Iris pigment epithelial cell (primary cell): ENCODE data around the gene PSMG2.
"Not testable (repeated sequence)": the region's sequence is repeated elsewhere in the genome, so short reads cannot be mapped to it uniquely, and the experiment has no call there.

Source experiments
- DNase-seq: peaks from one replicate; pipeline ENCODE4 v3.0.0-alpha.2; 2011; ENCODE audit warnings: low read depth

PSMG2 gene

GRCh38 chr18:12722731-12723130, 19.9 kb downstream of the PSMG2 start:
- DNase-seq = no peak

GRCh38 chr18:12726331-12726730, 23.5 kb downstream of the PSMG2 start:
- DNase-seq = no peak

GRCh38 chr18:12726774-12727550, 24.1 kb downstream of the PSMG2 start:
- peak; percentile 73 for DNase-seq

- no peak for DNase-seq
Measured at GRCh38 chr18:12737243-12737902, 34.5 kb downstream of the PSMG2 start.

DNA sequence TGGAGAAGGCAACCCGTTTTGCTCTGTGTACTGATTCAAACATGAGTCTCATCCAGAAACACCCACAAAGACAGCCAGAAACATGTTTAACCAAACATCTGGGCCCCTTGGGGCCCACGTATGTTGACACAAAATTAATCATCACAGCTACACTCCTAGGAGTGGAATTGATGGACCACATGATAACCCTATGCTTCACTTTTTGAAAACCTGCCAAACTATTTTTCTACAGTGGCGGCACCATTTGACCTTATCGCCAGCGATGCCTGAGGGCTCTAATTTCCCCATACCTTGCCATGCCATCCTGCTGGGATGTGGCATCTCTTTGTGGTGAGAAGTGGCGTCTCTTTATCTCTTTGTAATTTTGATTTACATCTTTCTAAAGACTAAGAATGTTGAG, 38.5 kb downstream of the PSMG2 start:
- peak; percentile 83 for DNase-seq

- peak; percentile 90 for DNase-seq
Measured at GRCh38 chr18:12742453-12742852, 39.6 kb downstream of the PSMG2 start.

GRCh38 chr18:12744103-12744502, 41.3 kb downstream of the PSMG2 start:
- peak; percentile 81 for DNase-seq

GRCh38 chr18:12745095-12745795, 42.4 kb downstream of the PSMG2 start:
- no peak for DNase-seq

DNA sequence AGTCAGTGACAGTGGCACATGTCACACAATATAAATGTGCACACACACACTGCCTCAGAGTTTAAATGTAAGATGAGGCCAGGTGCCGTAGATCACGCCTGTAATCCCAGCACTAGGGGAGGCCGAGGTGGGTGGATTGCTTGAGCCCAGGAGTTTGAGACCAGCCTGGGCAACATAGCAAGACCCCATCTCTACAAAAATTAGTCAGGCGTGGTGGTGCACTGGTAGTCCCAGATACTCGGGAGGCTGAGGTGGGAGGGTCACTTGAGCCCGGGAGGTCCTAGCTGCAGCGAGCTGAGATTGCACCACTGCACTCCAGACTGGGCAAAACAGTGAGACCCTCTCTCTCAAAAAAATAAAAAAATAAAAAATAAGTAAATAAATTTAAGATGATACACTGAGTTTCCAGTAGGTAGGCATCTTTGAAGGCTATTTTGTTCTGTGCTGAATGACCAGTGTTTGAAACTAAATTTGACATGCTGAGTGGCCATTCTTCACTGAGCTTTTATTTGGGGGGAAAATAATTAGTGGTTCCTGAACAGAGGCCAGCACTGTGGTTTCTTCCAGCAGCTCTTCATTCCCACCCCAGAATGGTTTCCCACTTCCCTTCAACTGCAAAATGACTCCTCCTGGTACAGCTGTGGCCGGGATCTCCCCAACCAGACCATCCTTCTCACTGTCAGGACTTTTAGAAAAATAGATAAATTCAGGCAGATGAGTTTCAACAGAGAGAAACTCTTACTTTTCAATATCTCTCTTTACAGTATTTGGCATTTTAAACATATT, 44.9 kb downstream of the PSMG2 start:
- DNase-seq = peak; percentile 37

GRCh38 chr18:12748671-12749070, 45.8 kb downstream of the PSMG2 start:
- DNase-seq = peak; percentile 55

GRCh38 chr18:12749121-12749520, 46.3 kb downstream of the PSMG2 start:
- DNase-seq = no peak

- no peak for DNase-seq
Measured at GRCh38 chr18:12750076-12750714, 47.4 kb downstream of the PSMG2 start.

DNA sequence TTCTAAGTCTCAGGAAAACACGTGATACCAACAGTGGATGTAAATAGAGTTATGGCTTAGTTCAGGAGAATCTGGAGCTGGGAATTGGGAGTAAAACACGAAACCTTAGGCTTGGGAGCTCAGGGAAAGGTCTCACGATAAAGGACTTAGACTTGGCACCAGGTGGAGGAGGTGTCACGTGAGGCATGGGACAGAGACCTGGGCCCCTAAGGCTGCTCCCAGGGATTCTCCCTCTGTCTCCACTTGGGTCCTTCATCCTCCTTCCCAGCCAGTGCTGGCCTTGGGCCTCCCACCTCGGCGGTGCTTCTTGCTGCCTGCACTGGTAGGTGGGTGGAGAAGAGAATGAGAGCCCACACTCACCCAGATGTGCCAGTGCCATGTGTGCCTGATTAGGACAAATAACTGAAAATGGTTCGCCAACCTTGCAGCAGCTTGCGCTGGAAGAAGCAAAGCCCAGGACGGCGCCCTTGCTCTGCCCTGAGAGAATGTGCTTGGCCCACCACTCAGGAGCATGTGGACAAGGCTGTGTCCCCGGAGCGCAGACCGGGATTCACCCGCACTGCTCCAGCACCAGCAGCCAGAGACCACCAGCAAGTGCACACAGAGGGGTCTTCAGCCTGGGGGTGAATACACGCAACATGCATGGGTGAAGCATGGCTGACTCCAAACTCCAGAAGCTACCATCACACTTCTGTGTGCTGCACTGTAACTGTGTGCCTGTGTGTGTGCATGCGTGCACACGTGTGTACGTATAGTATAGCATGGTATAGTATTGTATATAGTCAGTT, 48.1 kb downstream of the PSMG2 start:
- no peak for DNase-seq

DNA sequence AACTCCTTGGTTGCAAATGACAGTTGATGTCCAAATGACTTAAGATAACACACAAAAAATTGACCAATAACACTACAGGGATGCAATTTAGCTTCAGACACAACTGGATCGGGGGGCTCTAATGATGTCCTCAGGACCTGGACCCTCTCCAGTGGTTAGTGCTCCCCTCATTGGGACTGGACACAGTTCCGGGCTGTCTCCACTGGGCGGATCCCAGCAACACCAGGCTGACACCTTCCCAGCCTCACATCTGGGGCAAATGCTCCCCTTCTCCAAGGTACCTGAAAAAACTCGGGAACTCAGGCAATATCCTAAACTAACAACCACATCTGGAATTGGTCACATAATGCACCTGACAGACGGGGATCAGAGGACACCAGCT, 48.7 kb downstream of the PSMG2 start:
- DNase-seq = no peak

DNA sequence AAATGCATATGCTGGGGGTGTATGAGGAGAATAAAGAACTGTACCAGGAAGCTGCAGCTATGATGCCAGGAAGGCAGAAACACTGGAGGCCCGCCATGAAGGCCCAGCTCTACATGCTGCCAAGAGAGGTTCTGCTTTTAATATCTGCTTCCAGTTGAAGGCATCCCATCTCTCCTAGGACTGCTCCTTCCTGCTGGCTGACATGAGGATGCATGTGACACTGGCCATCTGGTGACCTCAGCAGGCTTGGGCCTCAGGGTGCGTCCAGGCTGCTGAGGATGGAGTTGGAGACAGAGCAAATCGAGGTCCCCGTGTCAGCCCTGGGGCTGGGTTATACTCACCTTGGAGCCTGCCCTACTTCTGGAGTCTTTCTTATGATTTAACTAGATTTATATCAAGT, 49.0 kb downstream of the PSMG2 start:
- no peak for DNase-seq

DNA sequence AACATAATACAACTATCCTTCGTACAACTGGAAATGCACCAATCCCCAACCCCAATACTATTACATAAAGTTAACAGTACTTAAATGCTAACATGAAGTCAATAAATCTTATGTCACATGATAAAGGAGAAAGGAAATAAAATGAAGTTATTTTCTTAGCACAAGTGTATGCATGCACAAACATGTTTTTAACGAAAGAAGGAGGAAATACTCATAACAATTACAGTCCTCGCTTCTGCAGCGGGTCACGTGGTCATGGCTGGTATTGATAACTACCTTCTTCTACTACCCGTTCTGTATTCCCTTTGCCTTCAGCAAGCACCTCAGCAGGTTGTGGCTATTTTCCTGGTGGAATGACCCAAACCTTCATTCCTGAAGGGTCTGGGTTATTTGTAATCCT, 51.7 kb downstream of the PSMG2 start:
- no peak for DNase-seq

DNA sequence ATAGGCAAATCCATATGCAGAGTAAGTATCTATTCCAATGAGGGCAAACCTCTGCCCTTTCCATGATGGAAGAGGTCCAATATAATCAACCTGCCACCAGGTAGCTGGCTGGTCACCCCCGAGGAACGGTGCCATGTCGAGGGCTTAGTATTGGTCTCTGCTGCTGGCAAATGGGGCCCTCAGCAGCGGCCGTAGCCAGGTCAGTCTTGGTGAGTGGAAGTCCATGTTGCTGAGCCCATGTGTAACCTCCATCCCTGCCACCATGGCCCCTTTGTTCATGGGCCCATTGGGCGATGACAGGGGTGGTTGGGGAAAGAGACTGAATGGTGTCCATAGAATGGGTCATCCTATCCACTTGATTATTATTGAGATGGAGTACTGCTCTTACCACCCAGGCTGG, 52.8 kb downstream of the PSMG2 start:
- DNase-seq = not testable (repeated sequence)

DNA sequence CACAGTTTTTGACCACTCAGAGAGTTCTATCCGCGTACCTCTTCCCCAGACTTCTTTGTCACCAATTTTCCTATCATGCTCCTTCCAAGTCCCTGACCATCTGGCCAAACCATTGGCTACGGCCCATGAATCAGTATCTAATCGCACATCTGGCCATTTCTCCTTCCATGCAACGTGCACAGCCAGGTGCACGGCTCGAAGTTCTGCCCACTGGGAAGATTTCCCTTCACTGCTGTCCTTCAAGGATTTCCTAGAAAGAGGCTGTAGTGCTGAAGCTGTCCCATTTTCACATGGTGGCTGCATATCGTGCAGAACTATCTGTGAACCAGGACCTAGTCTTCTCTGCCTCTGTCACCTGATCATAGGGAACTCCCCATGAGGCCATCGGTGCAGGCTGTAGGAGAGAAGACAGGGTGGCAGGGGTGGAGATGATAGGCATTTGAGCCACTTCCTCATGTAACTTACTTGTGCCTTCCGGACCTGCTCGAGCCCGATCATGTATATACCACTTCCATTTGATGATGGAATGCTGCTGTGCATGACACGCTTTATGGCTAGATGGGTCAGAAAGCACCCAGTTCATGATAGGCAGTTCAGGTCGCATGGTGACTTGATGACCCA, 53.9 kb downstream of the PSMG2 start:
- DNase-seq = not testable (repeated sequence)

DNA sequence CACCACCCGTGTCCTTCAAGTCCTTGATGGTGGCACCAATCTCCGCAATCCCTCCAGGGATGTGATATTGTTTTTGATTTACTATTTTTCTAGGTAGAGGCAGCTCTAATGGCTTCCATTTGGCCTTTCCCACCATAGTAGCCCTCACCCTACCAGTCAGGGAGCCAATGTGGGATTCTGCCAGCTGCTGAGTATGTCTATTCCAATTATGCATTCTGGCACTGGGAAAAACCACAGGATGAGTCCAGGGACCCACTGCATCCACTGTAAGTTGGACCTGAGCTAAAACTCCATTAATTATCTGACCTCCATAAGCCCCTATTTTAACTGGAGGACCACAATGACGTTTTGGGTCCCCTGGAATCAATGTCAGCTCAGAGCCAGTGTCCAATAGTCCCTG, 55.7 kb downstream of the PSMG2 start:
- DNase-seq = not testable (repeated sequence)

DNA sequence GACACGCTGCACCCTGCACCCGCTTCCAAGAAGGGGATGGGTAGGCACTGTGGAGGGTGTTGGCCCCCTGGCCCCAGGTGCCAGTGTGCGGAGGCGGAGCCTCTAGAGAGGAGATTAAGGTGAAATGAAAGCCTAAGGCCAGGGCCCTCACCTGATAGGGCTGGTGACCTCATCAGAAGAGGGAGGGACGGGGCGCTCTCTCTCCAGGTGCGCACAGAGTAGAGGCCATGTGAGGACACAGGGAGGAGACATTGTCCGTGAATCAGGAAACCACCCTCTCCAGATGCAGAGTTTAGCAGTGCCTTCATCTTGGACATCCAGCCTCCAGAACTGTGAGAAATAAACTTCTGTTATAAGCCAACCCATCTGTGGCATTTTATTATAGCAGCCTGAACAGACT, 62.3 kb downstream of the PSMG2 start:
- DNase-seq = no peak

GRCh38 chr18:12765586-12765985, 62.7 kb downstream of the PSMG2 start:
- no peak for DNase-seq
